AG04450 (cell line): Measurements from ENCODE around the gene PDLIM5. TPM values are rescaled to one million over a fixed set of nuclear protein-coding genes. Genes with fewer than 3 reads are reported as not detected.
"Not testable (repeated sequence)": the region's sequence is repeated elsewhere in the genome, so short reads cannot be mapped to it uniquely, and the experiment has no call there.

Experiments
- CTCF ChIA-PET: fragments of 300-600, 350-600 bp; formaldehyde crosslinking; extraction: SDS; loops from one replicate; lab custom pipeline; 2022; ENCODE audit warnings: antibody characterized with exemption, inconsistent platforms; lab: Charles Lee
- POLR2A ChIA-PET: fragments of 350-600 bp; formaldehyde crosslinking; extraction: SDS; loops from one replicate; lab custom pipeline; 2021; ENCODE audit warnings: antibody characterized with exemption, inconsistent platforms; lab: Yijun Ruan, JAX
- DNase-seq: peaks from one replicate; pipeline ENCODE4 v3.0.0-alpha.2; 2011; ENCODE audit warnings: low read depth, low spot score
- H3K27ac ChIP-seq: one replicate; pipeline ENCODE4 v1.5.1; 2012; ENCODE audit warnings: low read depth, low read length, control low read depth
- H3K27me3 ChIP-seq: one replicate; pipeline ENCODE4 v1.6.0; 2012; ENCODE audit warnings: low read length; ENCODE audit not compliant: control insufficient read depth, insufficient read depth
- H3K4me3 ChIP-seq: 2 replicates; pipeline ENCODE4 v1.5.1; 2011; ENCODE audit warnings: mild to moderate bottlenecking, low read depth, low read length, control low read depth
- H3K9me3 ChIP-seq: 2 replicates; pipeline ENCODE4 v1.5.1; 2012; ENCODE audit warnings: low read length; ENCODE audit not compliant: control insufficient read depth, insufficient read depth
- polyA plus RNA-seq: library from polyadenylated mRNA; depleted of rRNA; stranded (reverse); fragments of >200 nt; gene quantifications from 2 replicates; pipeline ENCODE4 v1.2.3, GENCODE V29; 2011
- TF ChIP-seq, protein P1 (sequence below): IDR thresholded peaks from 2 replicates; pipeline ENCODE4 v1.5.1; 2011; ENCODE audit warnings: low read depth, low read length, control low read depth, inconsistent platforms

PDLIM5 gene
- polyA plus RNA-seq, 1 experiment, result 81.5 TPM

DNA sequence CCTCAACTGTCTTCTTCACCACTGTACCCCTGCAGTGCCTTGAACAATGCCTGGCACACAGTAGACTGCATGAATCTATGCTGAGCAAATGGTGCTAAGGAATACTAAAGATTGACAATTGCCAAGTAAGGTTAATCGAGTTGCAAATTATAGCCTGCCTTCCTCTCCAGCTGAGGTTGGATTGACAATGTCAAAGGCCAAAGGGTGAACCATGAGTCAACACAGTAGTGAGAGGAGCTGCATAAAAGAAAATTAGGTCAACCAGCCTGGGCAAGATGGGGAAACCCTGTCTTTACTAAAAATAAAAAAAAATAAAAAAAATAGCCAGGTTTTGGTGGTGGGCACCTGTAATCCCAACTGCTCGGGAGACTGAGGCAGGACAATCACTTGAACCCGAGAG is 208.9 kb downstream of the PDLIM5 start:
- no peaks in the 10 kb centered on the region for H3K27me3 ChIP-seq
- no peak overlapping the region for H3K4me3 ChIP-seq
- H3K27ac ChIP-seq, result no peak overlapping the region
- no peaks in the 10 kb centered on the region for H3K9me3 ChIP-seq
- ChIA-PET POLR2A (no interaction called here), CTCF (no interaction called here)
- no peak for DNase-seq
- TF ChIP-seq, protein P1, sequence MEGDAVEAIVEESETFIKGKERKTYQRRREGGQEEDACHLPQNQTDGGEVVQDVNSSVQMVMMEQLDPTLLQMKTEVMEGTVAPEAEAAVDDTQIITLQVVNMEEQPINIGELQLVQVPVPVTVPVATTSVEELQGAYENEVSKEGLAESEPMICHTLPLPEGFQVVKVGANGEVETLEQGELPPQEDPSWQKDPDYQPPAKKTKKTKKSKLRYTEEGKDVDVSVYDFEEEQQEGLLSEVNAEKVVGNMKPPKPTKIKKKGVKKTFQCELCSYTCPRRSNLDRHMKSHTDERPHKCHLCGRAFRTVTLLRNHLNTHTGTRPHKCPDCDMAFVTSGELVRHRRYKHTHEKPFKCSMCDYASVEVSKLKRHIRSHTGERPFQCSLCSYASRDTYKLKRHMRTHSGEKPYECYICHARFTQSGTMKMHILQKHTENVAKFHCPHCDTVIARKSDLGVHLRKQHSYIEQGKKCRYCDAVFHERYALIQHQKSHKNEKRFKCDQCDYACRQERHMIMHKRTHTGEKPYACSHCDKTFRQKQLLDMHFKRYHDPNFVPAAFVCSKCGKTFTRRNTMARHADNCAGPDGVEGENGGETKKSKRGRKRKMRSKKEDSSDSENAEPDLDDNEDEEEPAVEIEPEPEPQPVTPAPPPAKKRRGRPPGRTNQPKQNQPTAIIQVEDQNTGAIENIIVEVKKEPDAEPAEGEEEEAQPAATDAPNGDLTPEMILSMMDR, result no peak

DNA sequence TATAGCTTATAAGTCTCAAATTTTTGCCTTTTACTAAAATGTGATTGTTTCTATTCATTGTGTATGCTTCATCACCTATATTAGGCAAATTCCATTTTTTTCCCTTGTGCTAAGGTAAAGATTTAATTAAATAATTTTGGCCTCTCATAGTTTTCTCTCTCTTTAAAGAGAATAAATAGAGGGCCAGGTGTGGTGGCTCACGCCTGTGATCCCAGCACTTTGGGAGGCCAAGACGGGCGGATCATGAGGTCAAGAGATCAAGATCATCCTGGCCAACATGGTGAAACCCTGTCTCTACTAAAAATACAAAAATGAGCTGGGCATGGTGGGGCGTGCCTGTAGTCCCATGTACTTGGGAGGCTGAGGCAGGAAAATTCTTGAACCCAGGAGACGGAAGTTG is 213.3 kb downstream of the PDLIM5 start:
- H3K27me3 ChIP-seq, H3K9me3 ChIP-seq, H3K4me3 ChIP-seq, H3K27ac ChIP-seq, CTCF ChIA-PET, DNase-seq, POLR2A ChIA-PET: not testable (repeated sequence)

DNA sequence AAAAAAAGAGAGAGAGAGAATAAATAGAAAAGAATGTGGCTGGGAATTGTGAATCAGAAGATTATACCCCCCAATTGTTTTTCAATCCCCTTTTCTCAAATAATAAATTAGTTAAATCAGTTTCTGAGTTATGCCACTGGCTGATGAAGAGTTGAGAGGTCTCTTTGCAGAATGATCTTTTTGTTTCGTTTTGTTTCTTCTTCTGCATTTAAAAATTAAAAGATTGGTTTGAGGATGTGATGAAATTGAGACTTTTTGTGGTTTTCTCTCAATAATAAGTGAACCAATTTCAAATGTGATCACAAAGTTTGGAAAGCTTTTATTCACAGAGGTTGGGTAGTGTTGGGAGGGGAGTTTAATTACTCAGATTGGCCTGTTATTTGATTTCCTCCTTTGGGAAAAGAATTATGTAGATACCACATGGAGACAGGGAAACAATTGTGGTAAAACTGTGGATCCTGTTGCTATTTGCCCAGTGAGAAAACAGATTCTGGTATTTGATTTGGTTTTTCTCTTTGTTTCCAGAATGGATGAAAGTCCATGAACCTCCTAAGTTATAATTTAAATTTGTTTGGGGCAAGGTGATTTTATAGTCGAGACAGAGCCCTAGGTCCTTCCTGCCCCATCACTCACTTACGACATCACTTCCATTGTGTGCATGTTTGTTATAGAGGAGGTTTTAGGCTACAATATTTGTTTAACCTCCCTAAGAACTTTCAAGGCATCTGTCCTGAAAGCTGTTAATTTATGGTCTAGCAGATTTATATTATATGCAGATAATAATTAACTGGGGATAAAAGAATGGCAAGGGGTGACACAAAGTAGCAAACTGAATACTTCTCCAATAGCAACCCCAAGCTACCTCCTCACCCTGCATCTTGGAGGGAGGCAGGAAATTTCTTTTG is 214.0 kb downstream of the PDLIM5 start:
- TF ChIP-seq, protein P1, result no peak
- no peak overlapping the region for H3K4me3 ChIP-seq
- POLR2A ChIA-PET, result no interaction called here
- DNase-seq, result no peak
- no peak overlapping the region for H3K27ac ChIP-seq
- no peaks in the 10 kb centered on the region for H3K9me3 ChIP-seq
- CTCF ChIA-PET, result interaction anchor here (1.2 kb wide), 1 partner anchor 428 kb away, joined by 3 read pairs; no protein-coding TSS in a partner anchor
- no peaks in the 10 kb centered on the region for H3K27me3 ChIP-seq

DNA sequence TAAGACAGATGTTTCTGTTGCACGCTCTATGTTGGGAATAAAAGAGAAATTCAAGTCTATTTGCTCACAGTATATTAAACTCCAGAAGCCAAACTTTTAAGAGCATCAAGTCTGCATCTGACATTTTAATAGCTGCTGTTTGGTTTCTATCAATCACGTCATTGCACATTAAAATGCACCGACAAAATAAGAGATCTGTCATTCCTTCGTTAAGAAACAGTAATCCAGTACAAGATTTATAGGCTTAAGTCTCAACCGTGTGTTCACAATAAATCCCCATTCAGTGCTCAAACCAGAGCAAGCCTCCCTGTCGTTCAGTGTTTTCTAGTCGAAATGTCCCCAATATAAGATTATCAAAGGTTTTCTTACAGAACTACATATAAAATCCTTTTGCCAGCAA is 217.0 kb downstream of the PDLIM5 start:
- TF ChIP-seq, protein P1, result no peak
- no peaks in the 10 kb centered on the region for H3K9me3 ChIP-seq
- H3K4me3 ChIP-seq, result no peak overlapping the region
- H3K27me3 ChIP-seq, result no peaks in the 10 kb centered on the region
- ChIA-PET POLR2A (no interaction called here), CTCF (no interaction called here)
- no peak overlapping the region for H3K27ac ChIP-seq
- DNase-seq, result no peak

DNA sequence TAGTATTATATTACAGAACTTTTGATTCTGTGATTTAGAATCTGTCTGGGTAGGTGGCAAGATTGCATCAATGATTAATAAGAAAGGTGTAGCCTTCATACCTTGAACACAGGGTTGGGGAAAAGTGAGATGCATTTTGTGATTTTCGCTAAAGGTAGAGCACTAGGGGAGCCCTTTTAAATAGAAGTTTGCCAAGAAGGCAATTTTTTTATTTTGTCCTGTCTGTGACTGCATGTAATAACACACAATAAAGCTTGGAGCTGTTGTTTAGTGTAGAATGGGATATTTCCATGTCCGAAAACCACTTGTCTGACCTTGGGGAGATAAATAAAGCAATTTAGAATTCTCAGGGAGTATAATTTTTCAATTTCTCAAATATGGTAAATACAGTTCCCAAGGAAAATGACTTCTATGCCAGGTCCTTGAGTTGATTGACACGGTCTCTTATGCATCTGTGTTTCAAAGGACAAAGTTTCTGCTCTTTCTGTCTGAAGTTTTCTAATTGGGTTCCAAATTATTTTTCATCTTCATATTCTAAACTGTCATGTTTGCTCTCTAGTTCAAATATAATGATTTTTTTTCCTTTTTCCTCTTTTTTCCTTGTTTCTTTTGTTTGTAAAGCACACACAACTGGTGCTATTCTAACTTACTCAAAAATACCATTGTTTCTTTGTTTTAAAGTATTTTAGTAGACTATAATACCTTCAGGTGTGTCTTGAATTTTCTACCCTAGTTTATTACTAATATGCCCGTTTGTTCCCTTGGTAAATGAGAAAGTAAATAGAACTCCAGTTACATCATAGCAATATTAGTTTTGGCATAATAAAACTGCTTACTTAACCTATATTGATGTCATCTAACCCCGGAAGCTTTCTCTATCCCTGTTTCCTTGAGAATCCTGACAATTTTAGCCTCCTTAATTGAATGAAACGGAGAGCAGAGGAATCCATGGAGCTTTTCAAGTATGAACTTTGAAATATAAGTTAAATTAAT is 218.2 kb downstream of the PDLIM5 start:
- CTCF ChIA-PET, result no interaction called here
- POLR2A ChIA-PET, result no interaction called here
- no peaks in the 10 kb centered on the region for H3K27me3 ChIP-seq
- TF ChIP-seq, protein P1, result no peak
- H3K9me3 ChIP-seq, result no peaks in the 10 kb centered on the region
- no peak for DNase-seq
- H3K27ac ChIP-seq, result no peak overlapping the region
- H3K4me3 ChIP-seq, result no peak overlapping the region
